ENCODE data around the gene CHAC1.

Gene CHAC1

DNA sequence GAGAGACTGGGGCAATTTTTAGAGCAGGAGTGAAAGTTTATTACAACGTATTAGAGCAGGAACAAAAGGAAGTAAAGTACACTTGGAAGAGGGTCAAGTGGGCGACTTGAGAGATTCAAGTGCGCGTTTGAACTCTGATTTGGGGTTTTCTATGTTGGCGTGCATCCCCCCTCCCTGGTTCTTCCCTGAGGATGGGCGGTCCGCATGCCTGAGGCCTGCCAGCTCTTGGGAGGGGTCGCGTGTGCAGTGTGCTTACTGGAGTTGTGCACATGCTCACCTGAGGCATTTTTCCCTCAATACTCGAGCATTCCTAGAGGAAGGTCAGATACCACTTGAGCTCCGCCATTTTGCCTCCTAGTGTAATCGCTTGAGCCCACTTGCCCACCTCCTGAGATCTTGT is 10.4 kb upstream of the CHAC1 start:
- H3K79me2 ChIP-seq (ENCODE audit: insufficient read depth, low read length), result no peaks in the 10 kb centered on the region
- TF ChIP-seq CTCF (IDR thresholded peaks at IDR 0.05; ENCODE audit: insufficient read depth, low read length, poor library complexity, severe bottlenecking) (no peak), EZH2phosphoT487 (conservative IDR thresholded peaks at IDR 0.05; ENCODE audit: low read length) (no peak)
- H3K27ac ChIP-seq (ENCODE audit: low read depth, low read length), result no peak overlapping the region
- H3K4me2 ChIP-seq (ENCODE audit: low read depth, low read length, poor library complexity, severe bottlenecking), result peak overlapping the region; percentile 62
- no peaks in the 10 kb centered on the region for H3F3A ChIP-seq (ENCODE audit: insufficient read depth)
- no peaks in the 10 kb centered on the region for H3K9me3 ChIP-seq (ENCODE audit: insufficient read depth, low read length)
- no peak overlapping the region for H3K9ac ChIP-seq (ENCODE audit: low read length)
- no peak overlapping the region for H3K4me3 ChIP-seq (ENCODE audit: insufficient read depth, low read length, poor library complexity, severe bottlenecking)
- no peaks in the 10 kb centered on the region for H4K20me1 ChIP-seq (ENCODE audit: low read depth, low read length)
- H3K9me2 ChIP-seq (replicated peaks; ENCODE audit: insufficient read depth, low read length), result no peaks in the 10 kb centered on the region
- H3K36me3 ChIP-seq (ENCODE audit: low read length), result no peaks in the 10 kb centered on the region
- H3K27me3 ChIP-seq (ENCODE audit: low read length), result no peaks in the 10 kb centered on the region
- no peak overlapping the region for H2AFZ ChIP-seq (ENCODE audit: low read depth, low read length, severe bottlenecking)

DNA sequence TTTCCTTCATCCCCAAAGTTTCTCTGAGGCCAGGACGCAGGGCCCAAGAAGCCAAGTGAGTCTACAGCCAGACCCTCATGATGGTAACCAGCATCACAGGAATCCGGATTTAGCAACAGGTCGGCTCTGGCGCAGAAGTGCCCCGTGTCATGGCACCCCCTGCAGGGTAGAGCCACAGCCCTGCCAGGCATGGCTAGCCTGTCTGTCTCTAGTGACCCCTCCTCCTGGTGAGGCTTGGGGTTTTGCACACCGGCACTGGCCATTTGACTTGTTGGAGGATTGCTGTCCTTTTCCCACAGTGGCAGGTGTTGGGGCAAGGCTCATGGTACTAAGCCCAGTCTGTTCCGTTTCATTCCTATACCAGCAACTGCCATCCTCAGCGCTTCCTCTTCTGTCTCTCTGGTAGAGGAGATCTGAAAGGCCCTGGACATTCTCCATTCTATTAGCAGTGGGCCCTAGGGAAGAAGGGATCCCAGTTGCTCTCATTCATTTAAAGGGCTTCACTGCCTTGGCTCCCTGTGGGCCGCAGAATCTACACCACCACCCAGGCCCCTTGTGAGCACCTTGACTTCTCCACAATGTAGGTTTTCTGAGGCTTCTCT is 9.4 kb upstream of the CHAC1 start:
- Histone ChIP-seq H3K9me3 (ENCODE audit: insufficient read depth, low read length) (no peaks in the 10 kb centered on the region), H4K20me1 (ENCODE audit: low read depth, low read length) (no peaks in the 10 kb centered on the region), H3K36me3 (ENCODE audit: low read length) (no peaks in the 10 kb centered on the region), H3K27ac (ENCODE audit: low read depth, low read length) (no peak overlapping the region), H3K4me2 (ENCODE audit: low read depth, low read length, poor library complexity, severe bottlenecking) (no peak overlapping the region), H2AFZ (ENCODE audit: low read depth, low read length, severe bottlenecking) (no peak overlapping the region), H3K4me3 (ENCODE audit: insufficient read depth, low read length, poor library complexity, severe bottlenecking) (no peak overlapping the region), H3K79me2 (ENCODE audit: insufficient read depth, low read length) (no peaks in the 10 kb centered on the region), H3K9ac (ENCODE audit: low read length) (no peak overlapping the region), H3K27me3 (ENCODE audit: low read length) (no peaks in the 10 kb centered on the region), H3K9me2 (replicated peaks; ENCODE audit: insufficient read depth, low read length) (no peaks in the 10 kb centered on the region), H3F3A (ENCODE audit: insufficient read depth) (no peaks in the 10 kb centered on the region)
- TF ChIP-seq EZH2phosphoT487 (conservative IDR thresholded peaks at IDR 0.05; ENCODE audit: low read length), result no peak
- no peak for TF ChIP-seq CTCF (IDR thresholded peaks at IDR 0.05; ENCODE audit: insufficient read depth, low read length, poor library complexity, severe bottlenecking)

GRCh38 chr15:40944510-40945296 is 8.6 kb upstream of the CHAC1 start:
- H3K4me3 ChIP-seq (ENCODE audit: insufficient read depth, low read length, poor library complexity, severe bottlenecking), result no peak overlapping the region
- no peaks in the 10 kb centered on the region for H4K20me1 ChIP-seq (ENCODE audit: low read depth, low read length)
- TF ChIP-seq CTCF (IDR thresholded peaks at IDR 0.05; ENCODE audit: insufficient read depth, low read length, poor library complexity, severe bottlenecking) (no peak), EZH2phosphoT487 (conservative IDR thresholded peaks at IDR 0.05; ENCODE audit: low read length) (no peak)
- H3K79me2 ChIP-seq (ENCODE audit: insufficient read depth, low read length), result no peaks in the 10 kb centered on the region
- no peak overlapping the region for H3K9ac ChIP-seq (ENCODE audit: low read length)
- H2AFZ ChIP-seq (ENCODE audit: low read depth, low read length, severe bottlenecking), result no peak overlapping the region
- no peaks in the 10 kb centered on the region for H3K27me3 ChIP-seq (ENCODE audit: low read length)
- H3F3A ChIP-seq (ENCODE audit: insufficient read depth), result no peaks in the 10 kb centered on the region
- no peaks in the 10 kb centered on the region for H3K9me3 ChIP-seq (ENCODE audit: insufficient read depth, low read length)
- no peaks in the 10 kb centered on the region for H3K9me2 ChIP-seq (replicated peaks; ENCODE audit: insufficient read depth, low read length)
- no peak overlapping the region for H3K27ac ChIP-seq (ENCODE audit: low read depth, low read length)
- no peaks in the 10 kb centered on the region for H3K36me3 ChIP-seq (ENCODE audit: low read length)
- H3K4me2 ChIP-seq (ENCODE audit: low read depth, low read length, poor library complexity, severe bottlenecking), result no peak overlapping the region
